GM19452 (cell line): ENCODE results near the gene DCP2.

Source experiments
- ATAC-seq: cut with Tn5 transposase; IDR thresholded peaks from one replicate; pipeline ENCODE4 v1.9.1; 2021; ENCODE audit not compliant: unreplicated experiment

The DCP2 gene

GRCh38 chr5:113062869-113063508 is 86.4 kb downstream of the DCP2 start:
- no peak for ATAC-seq

- ATAC-seq: no peak
Observed at GRCh38 chr5:113063927-113064326, 87.3 kb downstream of the DCP2 start.

GRCh38 chr5:113064806-113065205 is 88.2 kb downstream of the DCP2 start:
- ATAC-seq: no peak

- ATAC-seq: no peak
Observed at GRCh38 chr5:113065626-113066025, 89.0 kb downstream of the DCP2 start.

- no peak for ATAC-seq
Observed at GRCh38 chr5:113067635-113068344, 91.2 kb downstream of the DCP2 start.

GRCh38 chr5:113068559-113068958 is 92.0 kb downstream of the DCP2 start:
- ATAC-seq: no peak
